GM18861 (cell line): Measurements from ENCODE around the gene MDGA2.
"Not testable (repeated sequence)": the region's sequence is repeated elsewhere in the genome, so short reads cannot be mapped to it uniquely, and the experiment has no call there.

Experiments used
- ATAC-seq: cut with Tn5 transposase; IDR thresholded peaks from one replicate; pipeline ENCODE4 v1.9.1; 2021; ENCODE audit not compliant: unreplicated experiment

The MDGA2 gene

GRCh38 chr14:47345016-47345415 lies 330.4 kb downstream of the MDGA2 start:
- ATAC-seq = no peak

GRCh38 chr14:47332939-47333338 lies 342.5 kb downstream of the MDGA2 start:
- ATAC-seq = no peak

- ATAC-seq = no peak
Observed at GRCh38 chr14:47332106-47332505, 343.3 kb downstream of the MDGA2 start.

GRCh38 chr14:47328376-47328775 lies 347.0 kb downstream of the MDGA2 start:
- ATAC-seq = no peak

GRCh38 chr14:47327336-47327735 lies 348.1 kb downstream of the MDGA2 start:
- no peak for ATAC-seq

GRCh38 chr14:47322751-47323150 lies 352.7 kb downstream of the MDGA2 start:
- no peak for ATAC-seq

GRCh38 chr14:47302121-47302520 lies 373.3 kb downstream of the MDGA2 start:
- ATAC-seq = no peak

GRCh38 chr14:47300796-47301195 lies 374.6 kb downstream of the MDGA2 start:
- no peak for ATAC-seq

GRCh38 chr14:47297374-47297773 lies 378.0 kb downstream of the MDGA2 start:
- no peak for ATAC-seq

- no peak for ATAC-seq
Observed at GRCh38 chr14:47284283-47284682, 391.1 kb downstream of the MDGA2 start.

- ATAC-seq = not testable (repeated sequence)
Observed at GRCh38 chr14:47281761-47282160, 393.6 kb downstream of the MDGA2 start.

- peak; percentile 57 for ATAC-seq
Observed at GRCh38 chr14:47278233-47278842, 397.1 kb downstream of the MDGA2 start.

GRCh38 chr14:47277703-47278102 lies 397.7 kb downstream of the MDGA2 start:
- no peak for ATAC-seq

- ATAC-seq = no peak
Observed at GRCh38 chr14:47276931-47277330, 398.5 kb downstream of the MDGA2 start.

GRCh38 chr14:47273939-47274338 lies 401.5 kb downstream of the MDGA2 start:
- ATAC-seq = no peak

- ATAC-seq = no peak
Observed at GRCh38 chr14:47270715-47271114, 404.7 kb downstream of the MDGA2 start.

- no peak for ATAC-seq
Observed at GRCh38 chr14:47269756-47270492, 405.5 kb downstream of the MDGA2 start.

- no peak for ATAC-seq
Observed at GRCh38 chr14:47264842-47265241, 410.6 kb downstream of the MDGA2 start.

- no peak for ATAC-seq
Observed at GRCh38 chr14:47262801-47263200, 412.6 kb downstream of the MDGA2 start.

- no peak for ATAC-seq
Observed at GRCh38 chr14:47261350-47261749, 414.1 kb downstream of the MDGA2 start.

- ATAC-seq = no peak
Observed at GRCh38 chr14:47259796-47260195, 415.6 kb downstream of the MDGA2 start.

GRCh38 chr14:47257013-47257412 lies 418.4 kb downstream of the MDGA2 start:
- no peak for ATAC-seq

GRCh38 chr14:47252802-47253201 lies 422.6 kb downstream of the MDGA2 start:
- ATAC-seq = no peak
